Heart right ventricle (tissue), 16 donors: ENCODE results near the gene FFAR2. TPM values are rescaled to one million over a fixed set of nuclear protein-coding genes. Genes with fewer than 3 reads are reported as not detected.

ENCODE experiments used
- ATAC-seq, 8 donors: fragments of 200-7000 bp; cut with Tn5 transposase; one replicate each; pipeline ENCODE4 v1.9.1; 2020; ENCODE audit warnings: mild to moderate bottlenecking in 8 of 8, moderate library complexity in 8 of 8, moderate number of reproducible peaks in 1 of 8
- DNase-seq, 2 donors: peaks; one replicate each; pipeline ENCODE4 v3.0.0-alpha.2; 2020
- H3K27ac ChIP-seq, 10 donors: fragments of 200-600 bp; sonication (generic) in 2 of 10; one replicate each; pipeline versions ENCODE4 v1.5.0 to v1.8.0; 2020 to 2022; ENCODE audit warnings: mild to moderate bottlenecking in 3 of 10
- H3K27me3 ChIP-seq, 7 donors: fragments of 200-600 bp; one replicate each; pipeline ENCODE4 v1.8.0; 2021 to 2022; ENCODE audit warnings: mild to moderate bottlenecking in 2 of 7
- H3K36me3 ChIP-seq, 9 donors: fragments of 200-600 bp; sonication (generic) in 1 of 9; one replicate each; pipeline versions ENCODE4 v1.5.0 to v1.8.0; 2020 to 2022; ENCODE audit warnings: mild to moderate bottlenecking in 2 of 9
- H3K4me1 ChIP-seq, 9 donors: fragments of 200-600 bp; sonication (generic) in 1 of 9; one replicate each; pipeline versions ENCODE4 v1.5.0 to v1.8.0; 2020 to 2022; ENCODE audit warnings: mild to moderate bottlenecking in 4 of 9
- H3K4me3 ChIP-seq, 10 donors: fragments of 200-600 bp; sonication (generic) in 2 of 10; one replicate each; pipeline versions ENCODE4 v1.5.0 to v1.8.0; 2020 to 2022; ENCODE audit warnings: mild to moderate bottlenecking in 7 of 10, moderate library complexity in 2 of 10
- H3K9me3 ChIP-seq, 11 donors: fragments of 200-600 bp in 10 of 11; sonication (generic) in 2 of 11; one replicate each; pipeline versions ENCODE4 v1.5.0 to v1.8.0; 2013 to 2022; ENCODE audit warnings: mild to moderate bottlenecking in 2 of 11, control low read depth in 1 of 11, moderate library complexity in 1 of 11
- CTCF ChIP-seq, 9 donors: fragments of 200-600 bp; sonication (generic) in 2 of 9; IDR thresholded peaks; one replicate each; pipeline versions ENCODE4 v1.5.0 to v1.8.0; 2021 to 2022; ENCODE audit warnings: antibody characterized with exemption in 9 of 9, mild to moderate bottlenecking in 5 of 9, moderate library complexity in 1 of 9
- WGBS, 2 donors: extraction: QIAGEN DNeasy Blood & Tissue Kit; methylation state at CpG; one replicate each; pipeline ENCODE4 v1.1.7; 2013; ENCODE audit warnings: inconsistent platforms in 1 of 2; 5-methylcytosine and 5-hydroxymethylcytosine counted together
- intact Hi-C, 10 donors: fragments of 100-400 bp; cut with DNase I; formaldehyde crosslinking; loops; one replicate each; pipeline versions ENCODE4 v1.11.1 to v1.14.2; 2022
- polyA plus RNA-seq, 2 donors: library from polyadenylated mRNA; stranded (reverse); fragments of 200-250 nt; gene quantifications; one replicate each; pipeline ENCODE4 v1.2.3, GENCODE V29; 2013
- total RNA-seq, 10 donors: library from RNA; stranded (reverse); fragmentation: NEBNext Ultra II Directional in 3 of 10; extraction: Animal tissue kit (Norgen Biotek cat#: 25700) in 3 of 10; gene quantifications; one replicate each; pipeline versions ENCODE4 v1.2.1 to v1.2.4, GENCODE V29; 2021 to 2023
- donor health status: Arrhythmogenic right ventricular cardiomyopathy.
- donor health status: ischemic (EF 13 %, LVEDD 7.1; RV severe dilation, severe dysfunction).
- donor health status: healthy with polysubstance abuse.
- donor health status: DM: no; HTN: yes; CAD: no.
- donor health status: DM: no; HTN: no; CAD: no.
- donor health status: ischemic (EF 25% LVEDD 6.9; RV normal size, moderate dysfunction).
- donor health status: ischemic (EF 25% LVEDD 5.7; RV mildly dilated, moderate dysfunction).
- donor health status: healthy.
- donor health status: DM: yes; HTN: yes; CAD: no.
- donor health status: Ischemic cardiomyopathy.
- donor health status: ischemic (EF 35%, LVEDD 5.7; RV mildly dilated, moderate dysfunction).
- donor health status: nonischemic (EF 11% LVEDD 7.7; RV severe dilation, severe dysfunction).
- donor health status: DM: yes; HTN: yes; CAD: no.
- donor health status: PGD.
- donor health status: ischemic (EF 29% LVEDD 5.4; RV normal size, mild dysfunction).
- donor health status: nonischemic (EF 23%, LVEDD 6.1; RV moderate dilation, normal function).

FFAR2 gene
- total and polyA plus RNA-seq, 12 donors: 0.10 to 1.4 (median 0.47) TPM; not detected in 1

GRCh38 chr19:35414442-35414841, 33.6 kb upstream of the FFAR2 start:
- intact Hi-C loops: no loop called here
- peaks cover 0 to 6% (median 0%) of the 10 kb centered on the region in 9 donors for H3K4me1 ChIP-seq
- WGBS, 2 donors: 79 to 93% methylated on average over 3 of the region's 3 CpGs
- peaks cover 0 to 55% (median 4%) of the 10 kb centered on the region in 7 donors for H3K27me3 ChIP-seq
- no peaks in the 10 kb centered on the region for H3K9me3 ChIP-seq
- DNase-seq: no peak
- no peak overlapping the region for H3K4me3 ChIP-seq
- H3K36me3 ChIP-seq: no peaks in the 10 kb centered on the region
- no peak overlapping the region for H3K27ac ChIP-seq
- no peak for TF ChIP-seq CTCF (IDR thresholded peaks at IDR 0.05)
- ATAC-seq: no peak

GRCh38 chr19:35416331-35416730, 31.7 kb upstream of the FFAR2 start:
- DNase-seq: no peak
- Histone ChIP-seq H3K4me3 (no peak overlapping the region), H3K4me1 (peaks cover 0 to 8% (median 0%) of the 10 kb centered on the region in 9 donors), H3K36me3 (no peaks in the 10 kb centered on the region), H3K9me3 (no peaks in the 10 kb centered on the region), H3K27ac (no peak overlapping the region), H3K27me3 (peaks cover 0 to 42% (median 4%) of the 10 kb centered on the region in 7 donors)
- ATAC-seq: no peak
- intact Hi-C loops: no loop called here
- no peak for TF ChIP-seq CTCF (IDR thresholded peaks at IDR 0.05)
- WGBS, 2 donors: 77 to 82% methylated on average over 7 of the region's 7 CpGs

GRCh38 chr19:35417278-35417677, 30.8 kb upstream of the FFAR2 start:
- no peak for DNase-seq
- 82 to 87% methylated on average over 2 of the region's 2 CpGs for WGBS, 2 donors
- H3K36me3 ChIP-seq: no peaks in the 10 kb centered on the region
- no peak for ATAC-seq
- H3K9me3 ChIP-seq: no peaks in the 10 kb centered on the region
- no peak overlapping the region for H3K27ac ChIP-seq
- H3K27me3 ChIP-seq: peaks cover 0 to 40% (median 4%) of the 10 kb centered on the region in 7 donors
- intact Hi-C loops: no loop called here
- no peak overlapping the region for H3K4me3 ChIP-seq
- H3K4me1 ChIP-seq: peaks cover 0 to 8% (median 0%) of the 10 kb centered on the region in 9 donors
- no peak for TF ChIP-seq CTCF (IDR thresholded peaks at IDR 0.05)

- 74 to 84% methylated on average over 7 of the region's 7 CpGs for WGBS, 2 donors
- DNase-seq (no peak), ATAC-seq (no peak)
- Histone ChIP-seq H3K4me1 (peaks cover 0 to 8% (median 0%) of the 10 kb centered on the region in 9 donors), H3K4me3 (no peak overlapping the region), H3K27ac (no peak overlapping the region), H3K9me3 (no peaks in the 10 kb centered on the region), H3K36me3 (no peaks in the 10 kb centered on the region), H3K27me3 (peaks cover 0 to 35% (median 4%) of the 10 kb centered on the region in 7 donors)
- no peak for TF ChIP-seq CTCF (IDR thresholded peaks at IDR 0.05)
- intact Hi-C loops: no loop called here
Observed at GRCh38 chr19:35417713-35418534, 30.1 kb upstream of the FFAR2 start.
